Measurements from ENCODE around the gene ZNF207.

DNA sequence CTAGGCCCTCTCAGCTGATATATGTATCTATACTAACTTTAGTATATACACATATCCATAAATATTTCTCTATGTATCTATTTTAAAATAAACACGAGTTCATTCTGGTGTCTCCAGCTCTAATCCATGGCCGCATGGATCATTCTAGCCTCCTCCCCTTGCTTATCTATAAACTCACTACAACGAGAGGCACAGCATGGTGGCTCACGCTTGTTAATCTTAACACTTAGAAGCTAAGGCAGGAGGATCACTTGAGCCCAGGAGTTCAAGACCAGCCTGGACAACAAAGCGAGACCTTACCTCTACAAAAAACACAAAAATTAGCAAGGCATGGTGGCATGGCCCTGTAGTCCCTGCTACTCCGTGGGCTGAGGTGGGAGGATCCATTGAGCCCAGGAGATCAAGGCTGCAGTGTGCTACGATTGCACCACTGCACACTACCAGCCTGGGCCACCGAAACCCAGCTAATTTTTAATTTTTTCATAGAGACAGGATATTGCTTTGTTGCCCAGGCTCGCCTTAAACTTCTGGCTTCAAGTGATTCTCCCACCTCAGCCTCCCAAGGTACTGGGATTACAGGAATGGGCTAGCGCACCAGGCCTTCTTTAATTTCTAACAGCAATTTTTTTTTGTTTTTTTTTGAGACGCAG is 3.9 kb upstream of the ZNF207 start:
- TF ChIP-seq SETDB1 (IDR thresholded peaks at IDR 0.05; ENCODE audit: insufficient read length, low read length): no peak
- no peak for TF ChIP-seq ZNF202 (tag by site-specific recombination; IDR thresholded peaks at IDR 0.05; ENCODE audit: borderline replicate concordance)
- no peak for TF ChIP-seq TCF7L2 (IDR thresholded peaks at IDR 0.05; ENCODE audit: borderline replicate concordance, low read depth, low read length)
- TF ChIP-seq ZNF335 (tag by site-specific recombination; conservative IDR thresholded peaks at IDR 0.05): no peak
- TF ChIP-seq ZNF837 (tag by site-specific recombination; IDR thresholded peaks at IDR 0.05): no peak
- TF ChIP-seq, protein P1, sequence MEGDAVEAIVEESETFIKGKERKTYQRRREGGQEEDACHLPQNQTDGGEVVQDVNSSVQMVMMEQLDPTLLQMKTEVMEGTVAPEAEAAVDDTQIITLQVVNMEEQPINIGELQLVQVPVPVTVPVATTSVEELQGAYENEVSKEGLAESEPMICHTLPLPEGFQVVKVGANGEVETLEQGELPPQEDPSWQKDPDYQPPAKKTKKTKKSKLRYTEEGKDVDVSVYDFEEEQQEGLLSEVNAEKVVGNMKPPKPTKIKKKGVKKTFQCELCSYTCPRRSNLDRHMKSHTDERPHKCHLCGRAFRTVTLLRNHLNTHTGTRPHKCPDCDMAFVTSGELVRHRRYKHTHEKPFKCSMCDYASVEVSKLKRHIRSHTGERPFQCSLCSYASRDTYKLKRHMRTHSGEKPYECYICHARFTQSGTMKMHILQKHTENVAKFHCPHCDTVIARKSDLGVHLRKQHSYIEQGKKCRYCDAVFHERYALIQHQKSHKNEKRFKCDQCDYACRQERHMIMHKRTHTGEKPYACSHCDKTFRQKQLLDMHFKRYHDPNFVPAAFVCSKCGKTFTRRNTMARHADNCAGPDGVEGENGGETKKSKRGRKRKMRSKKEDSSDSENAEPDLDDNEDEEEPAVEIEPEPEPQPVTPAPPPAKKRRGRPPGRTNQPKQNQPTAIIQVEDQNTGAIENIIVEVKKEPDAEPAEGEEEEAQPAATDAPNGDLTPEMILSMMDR (tag by site-specific recombination; IDR thresholded peaks at IDR 0.05): no peak
- no peak for TF ChIP-seq ZNF600 (tag by site-specific recombination; IDR thresholded peaks at IDR 0.05)
- no peak for TF ChIP-seq ZNF398 (tag by site-specific recombination; IDR thresholded peaks at IDR 0.05)
- TF ChIP-seq ZNF302 (tag by site-specific recombination; IDR thresholded peaks at IDR 0.05; ENCODE audit: low read depth): no peak
